ENCODE data around the gene H3-3A. TPM values are rescaled to one million over a fixed set of nuclear protein-coding genes. Genes with fewer than 3 reads are reported as not detected.

The H3-3A gene
- polyA plus RNA-seq, 1 donor from 2014 or later, result 2,124 TPM

GRCh38 chr1:226095286-226095685 lies 32.8 kb downstream of the H3-3A start:
- no peak overlapping the region for H3K9ac ChIP-seq (ENCODE audit: low read length)
- H3K36me3 ChIP-seq (ENCODE audit: insufficient read depth, low read length), result no peaks in the 10 kb centered on the region
- no peak overlapping the region for H3K4me2 ChIP-seq (ENCODE audit: low read length)
- H2AFZ ChIP-seq (ENCODE audit: low read depth, low read length), result no peak overlapping the region
- no peaks in the 10 kb centered on the region for H3K9me2 ChIP-seq (ENCODE audit: insufficient read depth, low read length)
- TF ChIP-seq TAF1 (IDR thresholded peaks at IDR 0.05; ENCODE audit: low read depth) (no peak), SMC3 (conservative IDR thresholded peaks at IDR 0.05; ENCODE audit: poor library complexity) (no peak), EP300 (conservative IDR thresholded peaks at IDR 0.05; ENCODE audit: poor library complexity, severe bottlenecking) (no peak), POLR2AphosphoS5 (IDR thresholded peaks at IDR 0.05) (no peak), RAD21 (conservative IDR thresholded peaks at IDR 0.05) (no peak), EZH2 (IDR thresholded peaks at IDR 0.05; ENCODE audit: borderline replicate concordance, insufficient read depth, low read length, poor library complexity, severe bottlenecking) (no peak), MXI1 (conservative IDR thresholded peaks at IDR 0.05; ENCODE audit: poor library complexity, severe bottlenecking) (no peak)
- TF ChIP-seq, protein P1, sequence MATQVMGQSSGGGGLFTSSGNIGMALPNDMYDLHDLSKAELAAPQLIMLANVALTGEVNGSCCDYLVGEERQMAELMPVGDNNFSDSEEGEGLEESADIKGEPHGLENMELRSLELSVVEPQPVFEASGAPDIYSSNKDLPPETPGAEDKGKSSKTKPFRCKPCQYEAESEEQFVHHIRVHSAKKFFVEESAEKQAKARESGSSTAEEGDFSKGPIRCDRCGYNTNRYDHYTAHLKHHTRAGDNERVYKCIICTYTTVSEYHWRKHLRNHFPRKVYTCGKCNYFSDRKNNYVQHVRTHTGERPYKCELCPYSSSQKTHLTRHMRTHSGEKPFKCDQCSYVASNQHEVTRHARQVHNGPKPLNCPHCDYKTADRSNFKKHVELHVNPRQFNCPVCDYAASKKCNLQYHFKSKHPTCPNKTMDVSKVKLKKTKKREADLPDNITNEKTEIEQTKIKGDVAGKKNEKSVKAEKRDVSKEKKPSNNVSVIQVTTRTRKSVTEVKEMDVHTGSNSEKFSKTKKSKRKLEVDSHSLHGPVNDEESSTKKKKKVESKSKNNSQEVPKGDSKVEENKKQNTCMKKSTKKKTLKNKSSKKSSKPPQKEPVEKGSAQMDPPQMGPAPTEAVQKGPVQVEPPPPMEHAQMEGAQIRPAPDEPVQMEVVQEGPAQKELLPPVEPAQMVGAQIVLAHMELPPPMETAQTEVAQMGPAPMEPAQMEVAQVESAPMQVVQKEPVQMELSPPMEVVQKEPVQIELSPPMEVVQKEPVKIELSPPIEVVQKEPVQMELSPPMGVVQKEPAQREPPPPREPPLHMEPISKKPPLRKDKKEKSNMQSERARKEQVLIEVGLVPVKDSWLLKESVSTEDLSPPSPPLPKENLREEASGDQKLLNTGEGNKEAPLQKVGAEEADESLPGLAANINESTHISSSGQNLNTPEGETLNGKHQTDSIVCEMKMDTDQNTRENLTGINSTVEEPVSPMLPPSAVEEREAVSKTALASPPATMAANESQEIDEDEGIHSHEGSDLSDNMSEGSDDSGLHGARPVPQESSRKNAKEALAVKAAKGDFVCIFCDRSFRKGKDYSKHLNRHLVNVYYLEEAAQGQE (IDR thresholded peaks at IDR 0.05; ENCODE audit: borderline replicate concordance), result no peak
- TF ChIP-seq, protein P2, sequence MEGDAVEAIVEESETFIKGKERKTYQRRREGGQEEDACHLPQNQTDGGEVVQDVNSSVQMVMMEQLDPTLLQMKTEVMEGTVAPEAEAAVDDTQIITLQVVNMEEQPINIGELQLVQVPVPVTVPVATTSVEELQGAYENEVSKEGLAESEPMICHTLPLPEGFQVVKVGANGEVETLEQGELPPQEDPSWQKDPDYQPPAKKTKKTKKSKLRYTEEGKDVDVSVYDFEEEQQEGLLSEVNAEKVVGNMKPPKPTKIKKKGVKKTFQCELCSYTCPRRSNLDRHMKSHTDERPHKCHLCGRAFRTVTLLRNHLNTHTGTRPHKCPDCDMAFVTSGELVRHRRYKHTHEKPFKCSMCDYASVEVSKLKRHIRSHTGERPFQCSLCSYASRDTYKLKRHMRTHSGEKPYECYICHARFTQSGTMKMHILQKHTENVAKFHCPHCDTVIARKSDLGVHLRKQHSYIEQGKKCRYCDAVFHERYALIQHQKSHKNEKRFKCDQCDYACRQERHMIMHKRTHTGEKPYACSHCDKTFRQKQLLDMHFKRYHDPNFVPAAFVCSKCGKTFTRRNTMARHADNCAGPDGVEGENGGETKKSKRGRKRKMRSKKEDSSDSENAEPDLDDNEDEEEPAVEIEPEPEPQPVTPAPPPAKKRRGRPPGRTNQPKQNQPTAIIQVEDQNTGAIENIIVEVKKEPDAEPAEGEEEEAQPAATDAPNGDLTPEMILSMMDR (IDR thresholded peaks at IDR 0.05; ENCODE audit: poor library complexity, severe bottlenecking), result no peak
- no peaks in the 10 kb centered on the region for H3F3A ChIP-seq (ENCODE audit: insufficient read depth, low read length, poor library complexity, severe bottlenecking)
- H3K4me3 ChIP-seq (ENCODE audit: low read length), result no peak overlapping the region
- no peaks in the 10 kb centered on the region for H3K9me3 ChIP-seq (ENCODE audit: low read length)
- no peaks in the 10 kb centered on the region for H4K20me1 ChIP-seq (ENCODE audit: insufficient read depth)
- H3K27ac ChIP-seq (ENCODE audit: low read length), result no peak overlapping the region
- H3K27me3 ChIP-seq (ENCODE audit: insufficient read depth, low read depth, low read length), result no peaks in the 10 kb centered on the region
- no peaks in the 10 kb centered on the region for H3K79me2 ChIP-seq (replicated peaks; ENCODE audit: insufficient read depth, low read length)

- H3K9me2 ChIP-seq (ENCODE audit: insufficient read depth, low read length), result no peaks in the 10 kb centered on the region
- no peak overlapping the region for H3K4me2 ChIP-seq (ENCODE audit: low read length)
- H3F3A ChIP-seq (ENCODE audit: insufficient read depth, low read length, poor library complexity, severe bottlenecking), result no peaks in the 10 kb centered on the region
- no peak overlapping the region for H3K4me3 ChIP-seq (ENCODE audit: low read length)
- H3K79me2 ChIP-seq (replicated peaks; ENCODE audit: insufficient read depth, low read length), result no peaks in the 10 kb centered on the region
- no peaks in the 10 kb centered on the region for H3K36me3 ChIP-seq (ENCODE audit: insufficient read depth, low read length)
- no peak for TF ChIP-seq MXI1 (conservative IDR thresholded peaks at IDR 0.05; ENCODE audit: poor library complexity, severe bottlenecking)
- TF ChIP-seq, protein P1 (IDR thresholded peaks at IDR 0.05; ENCODE audit: borderline replicate concordance), result no peak
- H3K27ac ChIP-seq (ENCODE audit: low read length), result no peak overlapping the region
- H3K9ac ChIP-seq (ENCODE audit: low read length), result no peak overlapping the region
- no peaks in the 10 kb centered on the region for H4K20me1 ChIP-seq (ENCODE audit: insufficient read depth)
- no peaks in the 10 kb centered on the region for H3K27me3 ChIP-seq (ENCODE audit: insufficient read depth, low read depth, low read length)
- no peaks in the 10 kb centered on the region for H3K9me3 ChIP-seq (ENCODE audit: low read length)
- H2AFZ ChIP-seq (ENCODE audit: low read depth, low read length), result no peak overlapping the region
These were observed 35.5 kb downstream of the H3-3A start for GRCh38 chr1:226097866-226098625.

Data from neural cell (in vitro differentiated cells).